IPS-NIHi7 (cell line): ENCODE measurements around the gene USP24.
"Not testable (repeated sequence)": the region's sequence is repeated elsewhere in the genome, so short reads cannot be mapped to it uniquely, and the experiment has no call there.

Source experiments
- DNase-seq: peaks from one replicate; pipeline ENCODE4 v3.0.0; 2012; ENCODE audit warnings: mixed read lengths; ENCODE audit errors: extremely low spot score

USP24 gene

GRCh38 chr1:55232448-55233144 is 17.4 kb upstream of the USP24 start:
- no peak for DNase-seq

GRCh38 chr1:55231745-55232144 is 16.6 kb upstream of the USP24 start:
- no peak for DNase-seq

GRCh38 chr1:55230659-55231058 is 15.5 kb upstream of the USP24 start:
- no peak for DNase-seq

DNA sequence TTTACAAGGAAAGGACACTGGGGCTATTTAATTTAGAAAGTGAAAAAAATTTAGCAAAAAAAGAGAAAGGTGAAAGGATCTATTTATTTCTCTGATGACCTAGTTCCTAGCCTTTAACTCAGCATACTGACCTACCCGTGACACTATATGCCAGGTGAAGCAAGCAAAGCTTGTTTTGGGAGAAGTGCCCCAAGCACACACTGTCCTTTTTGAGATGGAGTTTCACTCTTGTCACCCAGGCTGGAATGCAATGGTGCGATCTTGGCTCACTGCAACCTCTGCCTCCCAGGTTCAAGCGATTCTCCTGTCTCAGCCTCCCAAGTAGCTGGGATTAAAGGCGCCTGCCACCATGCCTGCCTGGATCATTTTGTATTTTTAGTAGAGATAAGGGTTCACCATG is 14.6 kb upstream of the USP24 start:
- DNase-seq = not testable (repeated sequence)

GRCh38 chr1:55225228-55225627 is 10.1 kb upstream of the USP24 start:
- DNase-seq = no peak

- DNase-seq = no peak
Observed at GRCh38 chr1:55224729-55225128, 9.6 kb upstream of the USP24 start.

- DNase-seq = no peak
Observed at GRCh38 chr1:55222152-55222551, 7.0 kb upstream of the USP24 start.

DNA sequence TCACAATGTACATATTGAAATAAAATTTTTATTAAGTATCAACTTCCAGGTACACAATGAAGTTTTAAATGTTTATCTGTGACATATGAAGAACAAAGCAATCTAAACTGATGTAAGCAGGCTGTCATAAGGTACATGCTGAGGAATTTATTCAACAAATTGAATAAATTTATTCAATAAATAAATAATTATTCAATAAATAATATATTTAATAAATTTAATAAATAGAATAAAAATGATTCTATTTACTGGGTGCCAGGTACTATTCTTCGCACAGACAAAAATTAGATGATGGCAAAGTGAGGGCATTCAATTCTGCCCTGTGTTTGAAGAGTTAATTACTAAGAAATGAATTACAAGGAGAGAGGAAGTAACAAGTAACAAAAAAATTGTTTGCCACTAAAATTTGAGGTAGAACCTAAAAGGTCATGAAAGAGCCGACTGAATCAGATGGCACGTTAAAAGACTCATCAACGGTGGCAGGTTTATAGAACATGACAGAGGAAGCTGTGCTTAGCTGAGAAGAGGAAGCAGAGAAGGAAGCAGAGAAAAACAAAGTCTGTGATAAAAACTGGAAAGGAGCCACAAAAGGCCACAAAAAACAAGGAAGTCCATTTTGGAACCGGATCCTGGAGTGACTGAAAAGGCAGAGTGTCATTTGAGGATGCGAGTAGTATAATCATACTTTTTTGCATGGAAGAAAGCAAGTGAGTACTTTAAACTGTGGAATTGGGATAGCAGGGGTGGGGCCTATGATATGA is 2.2 kb upstream of the USP24 start:
- DNase-seq = no peak

DNA sequence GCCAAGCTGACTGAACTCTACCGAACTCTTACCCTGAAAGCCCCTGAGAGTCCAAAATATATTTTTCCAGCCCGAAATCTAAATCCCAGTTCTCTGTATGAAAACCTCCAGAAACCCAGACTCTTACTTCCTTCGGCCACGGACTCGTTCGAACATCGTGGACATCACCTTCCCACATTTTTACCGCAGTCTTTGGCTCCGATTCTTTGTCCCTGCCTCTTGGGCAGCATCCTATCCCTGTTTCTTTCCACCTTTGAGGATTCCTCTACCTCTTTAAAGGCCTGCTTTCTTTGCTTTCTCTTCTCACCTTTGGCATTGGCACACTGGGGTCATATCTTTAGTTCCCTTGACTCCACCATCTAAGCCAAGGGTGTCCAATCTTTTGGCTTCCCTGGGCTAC is 932 bp upstream of the USP24 start:
- no peak for DNase-seq

- DNase-seq = peak; percentile 51
Observed at GRCh38 chr1:55214934-55215193, 300 bp downstream of the USP24 start.

DNA sequence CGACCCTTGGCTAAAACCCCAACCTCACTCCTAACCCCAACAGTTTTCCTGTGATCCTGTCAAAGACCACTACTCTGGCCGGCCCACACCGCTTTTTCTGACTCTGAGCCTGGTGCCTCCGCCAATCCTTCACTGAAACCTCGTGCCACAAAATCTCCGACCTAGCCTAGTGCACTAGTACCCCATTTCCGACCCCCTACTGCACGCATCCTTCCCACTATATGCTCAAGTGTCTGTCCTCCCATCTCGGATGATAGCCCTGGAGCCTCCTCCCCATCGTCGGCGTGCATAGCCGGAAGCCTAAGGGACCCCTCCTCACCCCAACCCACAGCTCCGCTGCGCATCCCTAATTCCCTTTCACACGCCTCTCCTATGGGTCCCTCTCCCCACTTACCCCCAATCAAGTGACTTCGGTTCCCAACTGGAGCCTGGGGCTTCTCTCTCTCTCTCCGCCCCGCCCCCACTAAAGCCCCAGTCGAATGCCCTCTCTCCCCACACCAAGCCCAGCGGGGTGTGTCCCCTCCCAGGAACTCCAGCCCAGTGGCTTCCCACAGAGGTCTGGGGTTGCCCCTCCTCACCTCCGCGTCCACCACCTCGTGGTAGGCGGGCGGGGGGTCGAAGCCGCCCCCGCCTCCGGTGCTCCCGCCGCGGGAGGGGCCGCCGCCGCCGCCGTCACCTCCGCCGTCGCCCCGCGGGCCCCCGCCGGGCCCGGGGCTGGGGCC is 791 bp downstream of the USP24 start:
- peak; percentile 69 for DNase-seq

DNA sequence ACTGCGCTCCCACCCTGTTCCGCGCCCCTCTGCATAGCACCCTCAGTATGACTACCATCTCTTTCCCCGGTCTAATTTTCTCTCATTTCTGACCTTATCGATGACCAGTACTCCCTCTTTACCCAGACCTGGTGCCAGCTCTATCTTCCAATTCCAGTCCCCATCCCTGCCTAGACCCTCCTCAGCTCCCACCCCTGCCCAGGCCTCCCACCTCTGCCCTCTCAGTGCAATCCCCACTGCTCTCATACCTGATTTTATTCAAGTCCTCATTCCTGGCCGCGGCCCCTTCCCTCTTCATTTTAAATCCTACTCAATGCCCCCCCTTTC is 1.3 kb downstream of the USP24 start:
- DNase-seq = no peak

DNA sequence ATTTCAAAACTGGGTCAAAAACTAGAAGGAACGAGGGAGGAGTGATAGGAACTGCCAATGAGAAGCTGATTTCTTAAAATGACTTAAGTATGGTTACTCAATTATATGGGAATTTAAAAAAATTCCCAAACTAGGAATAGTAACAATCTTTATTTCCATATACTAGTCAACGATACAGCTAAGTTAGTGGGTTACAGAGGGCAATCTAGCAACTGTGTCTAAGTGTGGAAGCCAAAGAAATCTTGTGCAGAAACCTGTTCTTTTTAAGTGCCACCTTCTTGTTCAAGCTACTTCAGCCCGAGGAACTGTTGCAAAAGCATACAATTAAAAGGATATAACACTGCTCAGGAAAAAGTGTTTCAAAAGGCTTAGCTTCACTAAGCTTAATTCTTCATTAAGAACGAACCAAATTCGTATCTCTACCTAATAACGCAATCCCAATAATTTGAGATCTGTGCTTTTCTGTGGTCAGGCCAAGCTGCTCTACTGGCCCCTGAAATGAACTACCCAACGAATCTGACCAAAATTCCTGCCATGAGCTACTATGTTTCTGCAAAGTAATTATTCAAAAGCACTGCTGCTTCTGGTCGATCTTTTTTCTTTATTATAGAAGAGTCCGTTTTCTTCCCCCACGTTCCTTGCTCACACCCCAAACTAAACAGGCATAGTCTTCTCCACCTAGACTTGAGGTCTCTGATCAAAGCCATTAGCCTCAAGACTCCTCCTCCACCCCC is 1.8 kb downstream of the USP24 start:
- DNase-seq = peak; percentile 28

GRCh38 chr1:55212349-55213150 is 2.6 kb downstream of the USP24 start:
- DNase-seq = no peak

GRCh38 chr1:55211863-55212262 is 3.3 kb downstream of the USP24 start:
- no peak for DNase-seq

- no peak for DNase-seq
Observed at GRCh38 chr1:55210990-55211801, 4.0 kb downstream of the USP24 start.

GRCh38 chr1:55209247-55209646 is 5.9 kb downstream of the USP24 start:
- DNase-seq = no peak

DNA sequence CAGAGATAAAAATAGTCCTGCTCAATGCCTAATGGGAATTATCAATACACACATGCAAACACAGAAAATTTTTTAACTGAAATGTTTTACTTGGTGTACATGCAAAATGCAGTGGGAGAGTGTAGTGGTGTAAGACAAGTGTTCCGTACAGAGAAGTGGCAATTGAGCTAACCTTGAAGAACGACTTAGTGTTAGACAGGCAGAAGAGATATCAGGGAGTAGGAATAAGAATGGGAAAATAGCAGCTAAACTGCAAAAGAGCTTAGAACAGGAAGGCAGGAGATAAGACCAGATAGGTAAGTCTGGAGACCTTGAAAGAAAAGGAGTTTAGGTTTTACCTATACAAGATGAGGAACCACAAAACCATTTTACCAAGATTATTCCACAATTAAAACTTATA is 9.0 kb downstream of the USP24 start:
- DNase-seq = no peak

DNA sequence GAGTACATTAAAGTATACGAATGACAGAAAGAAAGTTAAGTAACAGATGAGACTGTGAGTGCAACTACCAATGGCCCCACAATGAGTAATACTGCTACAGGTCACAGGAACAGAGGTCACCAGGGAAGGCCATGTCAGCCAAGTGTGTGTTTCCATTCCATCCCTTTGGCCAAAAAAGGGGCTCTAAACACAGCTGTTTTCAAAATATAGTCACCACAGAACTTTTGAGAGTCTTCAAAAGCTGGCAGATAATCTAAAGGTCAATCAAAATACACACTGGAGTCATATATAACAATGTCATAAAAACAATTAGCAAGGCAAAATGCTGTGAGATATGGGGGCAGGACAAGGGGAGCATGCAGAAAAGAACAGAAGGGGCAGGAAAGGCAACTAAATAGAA is 10.2 kb downstream of the USP24 start:
- no peak for DNase-seq

GRCh38 chr1:55203064-55203463 is 12.1 kb downstream of the USP24 start:
- DNase-seq = no peak

- no peak for DNase-seq
Observed at GRCh38 chr1:55200667-55201066, 14.5 kb downstream of the USP24 start.
